Keratinocyte (primary cell): ENCODE data around the gene GDPD5. TPM values are rescaled to one million over a fixed set of nuclear protein-coding genes. Genes with fewer than 3 reads are reported as not detected.

Experiments
- DNase-seq: peaks from one replicate; pipeline ENCODE4 v3.0.0-alpha.2; 2011; ENCODE audit warnings: low read depth, missing footprints, low spot score
- FAIRE-seq: peaks from 2 replicates; lab custom pipeline; 2011; peaks lifted over from hg19 to GRCh38; lab: Jason Lieb, UNC
- H2AFZ ChIP-seq: 2 replicates; pipeline ENCODE4 v1.6.0; 2012; ENCODE audit warnings: low read length, control low read depth, inconsistent platforms; ENCODE audit not compliant: control insufficient read depth
- H3K27ac ChIP-seq: 2 replicates; pipeline ENCODE4 v1.5.1; 2011; ENCODE audit warnings: low read length; ENCODE audit not compliant: control insufficient read depth, insufficient read depth
- H3K27me3 ChIP-seq: 3 replicates; pipeline ENCODE4 v1.6.0; 2011; ENCODE audit warnings: low read length; ENCODE audit not compliant: control insufficient read depth, insufficient read depth; ENCODE audit errors: extremely low read depth
- H3K36me3 ChIP-seq, 2 experiments: 2 replicates in 1 of 2; 3 replicates in 1 of 2; pipeline ENCODE4 v1.5.1; 2011; ENCODE audit warnings: low read length in 2 of 2, mild to moderate bottlenecking in 1 of 2; ENCODE audit not compliant: control insufficient read depth in 2 of 2, insufficient read depth in 2 of 2; ENCODE audit errors: extremely low read depth in 1 of 2
- H3K4me1 ChIP-seq: 3 replicates; pipeline ENCODE4 v1.5.1; 2011; ENCODE audit warnings: low read length; ENCODE audit not compliant: control insufficient read depth, insufficient read depth; ENCODE audit errors: extremely low read depth
- H3K4me2 ChIP-seq: 3 replicates; pipeline ENCODE4 v1.6.0; 2011; ENCODE audit warnings: low read depth, low read length; ENCODE audit not compliant: control insufficient read depth, insufficient read depth; ENCODE audit errors: extremely low read depth
- H3K4me3 ChIP-seq, 3 experiments: fragments of 200-600 bp in 1 of 3; sonication (generic) in 1 of 3; 2 replicates in 2 of 3; 3 replicates in 1 of 3; pipeline ENCODE4 v1.5.1; 2011 to 2016; ENCODE audit warnings: low read length in 3 of 3, mild to moderate bottlenecking in 3 of 3, control low read depth in 2 of 3, inconsistent platforms in 1 of 3, low read depth in 1 of 3, mixed read lengths in 1 of 3, mixed run types in 1 of 3, moderate library complexity in 1 of 3; ENCODE audit not compliant: control insufficient read depth in 2 of 3, insufficient read depth in 2 of 3; ENCODE audit errors: extremely low read depth in 1 of 3
- H3K79me2 ChIP-seq: 2 replicates; pipeline ENCODE4 v1.6.0; 2012; ENCODE audit warnings: low read length; ENCODE audit not compliant: control insufficient read depth, insufficient read depth
- H3K9ac ChIP-seq: 3 replicates; pipeline ENCODE4 v1.6.0; 2011; ENCODE audit warnings: low read length; ENCODE audit not compliant: control insufficient read depth, insufficient read depth; ENCODE audit errors: extremely low read depth
- H3K9me1 ChIP-seq: 3 replicates; pipeline ENCODE4 v1.6.0; 2011; ENCODE audit warnings: low read length; ENCODE audit not compliant: control insufficient read depth, insufficient read depth; ENCODE audit errors: extremely low read depth
- H3K9me3 ChIP-seq: 2 replicates; pipeline ENCODE4 v1.5.1; 2012; ENCODE audit warnings: low read depth, low read length; ENCODE audit not compliant: control insufficient read depth
- H4K20me1 ChIP-seq: 3 replicates; pipeline ENCODE4 v1.6.0; 2011; ENCODE audit warnings: low read length; ENCODE audit not compliant: control insufficient read depth, insufficient read depth; ENCODE audit errors: extremely low read depth
- EZH2 ChIP-seq: IDR thresholded peaks from one replicate; pipeline ENCODE4 v1.6.1; 2012; ENCODE audit warnings: inconsistent platforms, mild to moderate bottlenecking, low read length, moderate library complexity
- dilution Hi-C: fragments of 300-500 bp; cut with MboI; formaldehyde crosslinking; loops from one replicate; pipeline ENCODE4 v1.7.0; 2020; ENCODE audit warnings: low sequenced_read_pairs; ENCODE audit not compliant: extremely low pct_ligation_motif_present
- polyA plus RNA-seq, 5 experiments: library from polyadenylated mRNA; depleted of rRNA in 3 of 5; stranded (reverse) in 3 of 5; stranded (forward) in 1 of 5; unstranded in 1 of 5; fragments of >200 nt; gene quantifications; 1 replicate in 1 of 5; 2 replicates in 3 of 5; 3 replicates in 1 of 5; pipeline versions ENCODE4 v1.2.1 to v1.2.3, GENCODE V29; 2011 to 2012; ENCODE audit warnings: missing spikeins in 2 of 5, low read depth in 1 of 5, low replicate concordance in 1 of 5
- TF ChIP-seq, protein P1 (sequence below), 3 experiments: IDR thresholded peaks in 1 of 3; conservative IDR thresholded peaks in 1 of 3; optimal IDR thresholded peaks in 1 of 3; 2 replicates in 2 of 3; 3 replicates in 1 of 3; pipeline versions ENCODE3 to v1.5.1; 2011; ENCODE audit warnings: low read length in 3 of 3, mild to moderate bottlenecking in 3 of 3, moderate library complexity in 2 of 3, control low read depth in 1 of 3, inconsistent platforms in 1 of 3; ENCODE audit not compliant: insufficient read depth in 2 of 3; ENCODE audit errors: extremely low read depth in 1 of 3

The GDPD5 gene
- polyA plus RNA-seq, 1 donor (not counting 4 experiments of a cell fraction or from before 2014, with no cell fraction given) = 2.1 TPM

DNA sequence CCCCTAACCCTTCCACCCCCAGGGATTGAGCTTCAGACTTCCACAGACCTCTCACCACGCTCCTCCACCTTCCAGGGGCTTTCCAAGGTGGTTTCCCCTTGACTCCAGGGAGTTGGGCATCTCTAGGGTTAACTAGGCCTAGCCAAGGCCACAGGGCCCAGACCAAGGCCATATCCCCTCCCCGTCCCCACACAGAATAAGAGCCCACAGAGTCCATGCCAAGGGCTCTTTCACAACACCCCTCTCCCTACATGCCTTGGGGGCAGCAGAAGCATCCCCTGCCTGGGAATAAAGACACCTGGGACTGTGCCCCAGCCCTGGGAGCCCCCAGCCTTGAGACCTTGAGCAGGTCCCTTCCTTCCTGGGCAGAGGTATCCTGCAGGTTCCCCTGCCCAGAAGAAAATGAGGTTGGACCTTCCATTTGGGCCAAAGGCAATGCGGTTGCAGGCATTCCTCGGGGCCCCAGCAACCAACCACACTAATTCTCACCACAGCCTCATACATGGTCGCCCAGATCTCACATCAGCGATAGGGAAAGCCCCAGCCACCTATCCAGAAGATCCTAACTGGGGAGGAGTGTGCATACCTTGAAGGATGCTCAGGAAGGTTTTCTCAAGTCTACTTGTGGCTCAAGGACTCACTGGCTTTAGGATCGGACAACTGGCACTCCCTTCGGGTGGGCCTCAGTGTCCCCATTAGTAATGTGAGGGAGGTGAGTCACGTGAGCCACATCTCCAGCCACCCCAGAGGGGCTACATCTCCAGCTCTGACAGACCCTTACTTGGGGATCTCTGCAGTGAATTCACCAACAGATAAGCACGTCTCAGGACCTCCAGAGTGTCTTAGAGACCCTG is 1.7 kb downstream of the GDPD5 start:
- H3K4me3 ChIP-seq = peak overlapping the region in 1 of 3 experiments; percentile 56
- H3K4me2 ChIP-seq = no peak overlapping the region
- no peak overlapping the region for H3K9ac ChIP-seq
- no peak overlapping the region for H2AFZ ChIP-seq
- H3K36me3 ChIP-seq = no peaks in the 10 kb centered on the region
- no peaks in the 10 kb centered on the region for H3K4me1 ChIP-seq
- H3K9me1 ChIP-seq = no peaks in the 10 kb centered on the region
- peaks cover 11% of the 10 kb centered on the region for H3K27me3 ChIP-seq
- no peaks in the 10 kb centered on the region for H3K79me2 ChIP-seq
- H3K9me3 ChIP-seq = no peaks in the 10 kb centered on the region
- dilution Hi-C loops = no loop called here
- FAIRE-seq = no peak
- H4K20me1 ChIP-seq = no peaks in the 10 kb centered on the region
- no peak overlapping the region for H3K27ac ChIP-seq
- TF ChIP-seq, protein P1, sequence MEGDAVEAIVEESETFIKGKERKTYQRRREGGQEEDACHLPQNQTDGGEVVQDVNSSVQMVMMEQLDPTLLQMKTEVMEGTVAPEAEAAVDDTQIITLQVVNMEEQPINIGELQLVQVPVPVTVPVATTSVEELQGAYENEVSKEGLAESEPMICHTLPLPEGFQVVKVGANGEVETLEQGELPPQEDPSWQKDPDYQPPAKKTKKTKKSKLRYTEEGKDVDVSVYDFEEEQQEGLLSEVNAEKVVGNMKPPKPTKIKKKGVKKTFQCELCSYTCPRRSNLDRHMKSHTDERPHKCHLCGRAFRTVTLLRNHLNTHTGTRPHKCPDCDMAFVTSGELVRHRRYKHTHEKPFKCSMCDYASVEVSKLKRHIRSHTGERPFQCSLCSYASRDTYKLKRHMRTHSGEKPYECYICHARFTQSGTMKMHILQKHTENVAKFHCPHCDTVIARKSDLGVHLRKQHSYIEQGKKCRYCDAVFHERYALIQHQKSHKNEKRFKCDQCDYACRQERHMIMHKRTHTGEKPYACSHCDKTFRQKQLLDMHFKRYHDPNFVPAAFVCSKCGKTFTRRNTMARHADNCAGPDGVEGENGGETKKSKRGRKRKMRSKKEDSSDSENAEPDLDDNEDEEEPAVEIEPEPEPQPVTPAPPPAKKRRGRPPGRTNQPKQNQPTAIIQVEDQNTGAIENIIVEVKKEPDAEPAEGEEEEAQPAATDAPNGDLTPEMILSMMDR (optimal IDR thresholded peaks at IDR 0.05 in 1 of 3, IDR thresholded peaks at IDR 0.05 in 1 of 3, conservative IDR thresholded peaks at IDR 0.05 in 1 of 3; ENCODE audit: extremely low read depth in 1 of 3, insufficient read depth in 2 of 3, low read length in 3 of 3) = no peak
- no peak for TF ChIP-seq EZH2
- no peak for DNase-seq

DNA sequence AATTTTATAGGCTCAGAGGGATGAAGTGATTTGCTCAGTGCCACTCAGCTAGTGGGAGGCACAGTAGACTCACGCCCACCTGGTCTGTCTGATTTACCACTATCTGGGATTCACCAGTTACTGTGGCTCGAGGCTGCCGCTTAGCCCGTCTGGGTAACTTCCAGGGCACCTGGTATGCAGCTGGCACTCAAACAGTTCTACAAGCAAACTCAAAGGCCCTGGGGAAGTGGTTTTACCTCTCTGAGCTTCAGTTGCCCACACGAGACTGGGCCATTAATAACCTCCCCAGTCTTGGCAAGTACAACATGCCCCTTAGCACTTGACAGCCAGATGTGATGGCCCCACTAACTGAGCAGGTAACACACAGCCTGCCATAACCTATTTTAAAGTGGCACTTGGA is 2.6 kb downstream of the GDPD5 start:
- Histone ChIP-seq H3K9me3 (no peaks in the 10 kb centered on the region), H3K9me1 (no peaks in the 10 kb centered on the region), H3K27me3 (peaks cover 11% of the 10 kb centered on the region), H3K9ac (no peak overlapping the region), H2AFZ (no peak overlapping the region), H4K20me1 (no peaks in the 10 kb centered on the region), H3K4me2 (no peak overlapping the region), H3K79me2 (no peaks in the 10 kb centered on the region), H3K4me1 (no peaks in the 10 kb centered on the region), H3K4me3 (no peak overlapping the region), H3K36me3 (no peaks in the 10 kb centered on the region), H3K27ac (no peak overlapping the region)
- no peak for FAIRE-seq
- no peak for DNase-seq
- TF ChIP-seq, protein P1 (optimal IDR thresholded peaks at IDR 0.05 in 1 of 3, IDR thresholded peaks at IDR 0.05 in 1 of 3, conservative IDR thresholded peaks at IDR 0.05 in 1 of 3; ENCODE audit: extremely low read depth in 1 of 3, insufficient read depth in 2 of 3, low read length in 3 of 3) = no peak
- no peak for TF ChIP-seq EZH2
- dilution Hi-C loops = no loop called here
